GM21367 (cell line): ENCODE results near the gene MTX1.
A peak's percentile ranks its signal among the peaks of the same experiment; 100 is the strongest.

ENCODE experiments used
- ATAC-seq: cut with Tn5 transposase; IDR thresholded peaks from one replicate; pipeline ENCODE4 v1.9.1; 2021; ENCODE audit not compliant: unreplicated experiment

MTX1 gene

GRCh38 chr1:155173478-155174323 lies 34.8 kb upstream of the MTX1 start, which contains the start of gene TRIM46:
TRIM46 (plus strand) TSS chr1:155173849; CDS start chr1:155173967, 118 bp downstream.
- no peak for ATAC-seq

GRCh38 chr1:155174324-155175280 lies 33.9 kb upstream of the MTX1 start:
- ATAC-seq = no peak

GRCh38 chr1:155175281-155175926 lies 33.1 kb upstream of the MTX1 start:
- ATAC-seq = no peak

GRCh38 chr1:155175927-155176371 lies 32.5 kb upstream of the MTX1 start:
- no peak for ATAC-seq

GRCh38 chr1:155176544-155177071 lies 31.9 kb upstream of the MTX1 start:
- ATAC-seq = no peak

- ATAC-seq = no peak
Measured at GRCh38 chr1:155177192-155177917, 31.1 kb upstream of the MTX1 start.

- ATAC-seq = no peak
Measured at GRCh38 chr1:155177918-155178281, 30.6 kb upstream of the MTX1 start.

GRCh38 chr1:155178441-155179111 lies 29.9 kb upstream of the MTX1 start:
- ATAC-seq = no peak

GRCh38 chr1:155179112-155180031 lies 29.1 kb upstream of the MTX1 start:
- ATAC-seq = no peak

- no peak for ATAC-seq
Measured at GRCh38 chr1:155181371-155182051, 27.0 kb upstream of the MTX1 start.

- ATAC-seq = no peak
Measured at GRCh38 chr1:155182052-155182550, 26.4 kb upstream of the MTX1 start.

GRCh38 chr1:155183775-155184221 lies 24.7 kb upstream of the MTX1 start:
- ATAC-seq = no peak

GRCh38 chr1:155184351-155184811 lies 24.1 kb upstream of the MTX1 start:
- ATAC-seq = no peak

- peak; percentile 61 for ATAC-seq
Measured at GRCh38 chr1:155184835-155185782, 23.4 kb upstream of the MTX1 start.

GRCh38 chr1:155185783-155186066 lies 22.8 kb upstream of the MTX1 start:
- ATAC-seq = no peak

GRCh38 chr1:155186067-155186793 lies 22.3 kb upstream of the MTX1 start:
- ATAC-seq = no peak
